HG02938 (cell line): ENCODE results near the gene NDST3.
A peak's percentile ranks its signal among the peaks of the same experiment; 100 is the strongest.

ENCODE experiments used
- ATAC-seq: cut with Tn5 transposase; IDR thresholded peaks from one replicate; pipeline ENCODE4 v1.9.1; 2021; ENCODE audit warnings: mild to moderate bottlenecking, moderate library complexity; ENCODE audit not compliant: unreplicated experiment

The NDST3 gene

GRCh38 chr4:118173956-118174725, 139.9 kb downstream of the NDST3 start:
- ATAC-seq: no peak

- no peak for ATAC-seq
Measured at GRCh38 chr4:118175506-118175905, 141.2 kb downstream of the NDST3 start.

GRCh38 chr4:118177126-118177525, 142.8 kb downstream of the NDST3 start:
- no peak for ATAC-seq

- ATAC-seq: no peak
Measured at GRCh38 chr4:118180776-118181175, 146.5 kb downstream of the NDST3 start.

- ATAC-seq: no peak
Measured at GRCh38 chr4:118190903-118191302, 156.6 kb downstream of the NDST3 start.

GRCh38 chr4:118193421-118193820, 159.1 kb downstream of the NDST3 start:
- no peak for ATAC-seq

- ATAC-seq: no peak
Measured at GRCh38 chr4:118206627-118207026, 172.3 kb downstream of the NDST3 start.

- ATAC-seq: no peak
Measured at GRCh38 chr4:118213101-118213500, 178.8 kb downstream of the NDST3 start.

- no peak for ATAC-seq
Measured at GRCh38 chr4:118215826-118216225, 181.5 kb downstream of the NDST3 start.

- no peak for ATAC-seq
Measured at GRCh38 chr4:118221227-118221800, 187.0 kb downstream of the NDST3 start.

GRCh38 chr4:118224243-118224829, 190.1 kb downstream of the NDST3 start:
- peak; percentile 68 for ATAC-seq

GRCh38 chr4:118225511-118225910, 191.2 kb downstream of the NDST3 start:
- ATAC-seq: no peak

GRCh38 chr4:118226311-118227010, 192.2 kb downstream of the NDST3 start:
- ATAC-seq: no peak

GRCh38 chr4:118235566-118236120, 201.4 kb downstream of the NDST3 start:
- ATAC-seq: no peak

GRCh38 chr4:118237531-118237930, 203.2 kb downstream of the NDST3 start:
- no peak for ATAC-seq

- ATAC-seq: no peak
Measured at GRCh38 chr4:118249890-118250289, 215.6 kb downstream of the NDST3 start.

- ATAC-seq: no peak
Measured at GRCh38 chr4:118254368-118254767, 220.1 kb downstream of the NDST3 start.

- ATAC-seq: no peak
Measured at GRCh38 chr4:118259111-118259510, 224.8 kb downstream of the NDST3 start.

- ATAC-seq: no peak
Measured at GRCh38 chr4:118260309-118260708, 226.0 kb downstream of the NDST3 start.

GRCh38 chr4:118264096-118264495, 229.8 kb downstream of the NDST3 start:
- no peak for ATAC-seq
